Colonic mucosa (tissue), 4 donors: ENCODE results near the gene POGK. TPM values are rescaled to one million over a fixed set of nuclear protein-coding genes. Genes with fewer than 3 reads are reported as not detected.
"Not testable (repeated sequence)": the region's sequence is repeated elsewhere in the genome, so short reads cannot be mapped to it uniquely, and the experiment has no call there.

ENCODE experiments used
- DNase-seq: peaks from one replicate; pipeline ENCODE4 v3.0.0-alpha.2; 2020
- H3K27ac ChIP-seq: fragments of 200-600 bp; one replicate; pipeline ENCODE4 v1.8.0; 2021
- H3K27me3 ChIP-seq: fragments of 200-600 bp; one replicate; pipeline ENCODE4 v1.8.0; 2021
- H3K36me3 ChIP-seq: fragments of 200-600 bp; one replicate; pipeline ENCODE4 v1.8.0; 2021
- H3K4me1 ChIP-seq: fragments of 200-600 bp; one replicate; pipeline ENCODE4 v1.8.0; 2021; ENCODE audit warnings: mild to moderate bottlenecking
- H3K4me3 ChIP-seq: fragments of 200-600 bp; one replicate; pipeline ENCODE4 v1.8.0; 2021
- H3K9ac ChIP-seq, 2 donors: one replicate each; pipeline ENCODE4 v1.7.0; 2013; ENCODE audit warnings: control low read depth in 2 of 2, low read depth in 2 of 2, low read length in 2 of 2
- H3K9me3 ChIP-seq: fragments of 200-600 bp; one replicate; pipeline ENCODE4 v1.8.0; 2021
- CTCF ChIP-seq: fragments of 200-600 bp; IDR thresholded peaks from one replicate; pipeline ENCODE4 v1.8.0; 2022; ENCODE audit warnings: antibody characterized with exemption, mild to moderate bottlenecking
- intact Hi-C: fragments of 100-400 bp; cut with DNase I; formaldehyde crosslinking; loops from one replicate; pipeline ENCODE4 v1.14.1; 2022
- total RNA-seq, 2 donors: library from RNA; stranded (reverse); fragmentation: NEBNext Ultra II Directional in 1 of 2; extraction: Animal tissue kit (Norgen Biotek cat#: 25700) in 1 of 2; gene quantifications; one replicate each; pipeline ENCODE4 v1.2.1, GENCODE V29; 2021
- donor health status: healthy.
- donor health status: DM: no; HTN: no; CAD: no.
- donor health status: DM: no; HTN: no; CAD: no.

POGK gene
- total RNA-seq, 2 donors from 2014 or later, result 31.4 to 34.9 TPM

DNA sequence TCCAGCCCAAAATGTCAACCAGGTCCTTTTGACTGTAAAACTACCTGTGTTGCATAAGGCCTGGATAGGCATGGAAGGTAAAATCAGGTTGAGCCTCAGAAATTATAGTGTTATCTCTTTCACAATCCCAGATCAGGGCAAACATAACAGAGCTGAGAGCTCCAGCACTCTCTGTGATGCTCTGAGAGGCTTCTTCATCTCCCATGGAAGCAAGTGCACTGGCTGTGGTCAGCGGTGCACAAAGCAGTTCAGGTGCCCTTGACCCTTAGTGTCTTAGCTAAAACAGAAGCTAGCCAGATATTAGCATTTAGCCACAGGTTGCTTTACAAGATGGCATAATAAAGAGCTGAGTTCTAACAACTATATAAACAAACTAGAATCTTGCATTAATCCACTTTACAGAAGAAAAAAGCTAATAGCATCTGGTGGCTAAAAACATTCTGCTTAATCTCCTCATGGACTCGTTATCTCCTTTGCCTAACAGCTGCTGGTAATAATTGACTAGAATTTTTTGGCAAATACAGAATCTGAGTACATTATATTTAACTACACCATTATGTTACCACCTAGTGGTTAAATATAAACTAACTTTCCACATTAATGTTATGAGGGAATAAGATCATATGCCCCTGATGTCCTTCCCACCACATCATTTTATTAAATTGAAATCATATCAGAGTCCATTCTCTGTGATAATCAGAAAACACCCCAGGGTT lies 25.6 kb upstream of the POGK start:
- TF ChIP-seq CTCF, result no peak
- Histone ChIP-seq H3K9me3 (no peaks in the 10 kb centered on the region), H3K36me3 (no peaks in the 10 kb centered on the region), H3K27ac (no peak overlapping the region), H3K9ac (no peak overlapping the region), H3K4me1 (no peaks in the 10 kb centered on the region), H3K4me3 (no peak overlapping the region), H3K27me3 (no peaks in the 10 kb centered on the region)
- no peak for DNase-seq
- intact Hi-C loops, result no loop called here

DNA sequence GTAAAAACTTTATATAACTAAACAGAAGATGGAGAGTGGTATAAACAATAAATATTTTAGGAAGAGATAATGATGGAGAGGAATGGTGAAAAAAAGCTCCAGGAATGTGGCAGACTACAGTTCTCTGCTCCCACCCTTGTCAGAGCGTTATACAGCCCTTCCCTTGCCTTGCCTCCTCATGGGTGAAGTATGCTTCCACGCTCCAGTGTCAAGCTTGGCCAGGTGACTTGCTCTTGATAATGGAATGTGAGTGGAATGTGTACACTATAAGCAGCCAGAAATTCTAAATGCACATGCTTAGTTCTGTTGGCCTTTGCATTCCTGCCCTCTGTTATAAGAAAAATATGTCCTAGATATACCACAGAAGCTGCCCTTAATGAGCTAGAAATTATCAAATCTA lies 24.7 kb upstream of the POGK start:
- no peak for TF ChIP-seq CTCF
- no peaks in the 10 kb centered on the region for H3K4me1 ChIP-seq
- DNase-seq, result no peak
- H3K9me3 ChIP-seq, result no peaks in the 10 kb centered on the region
- H3K4me3 ChIP-seq, result no peak overlapping the region
- H3K27ac ChIP-seq, result no peak overlapping the region
- intact Hi-C loops, result no loop called here
- no peak overlapping the region for H3K9ac ChIP-seq
- no peaks in the 10 kb centered on the region for H3K27me3 ChIP-seq
- no peaks in the 10 kb centered on the region for H3K36me3 ChIP-seq

GRCh38 chr1:166819974-166820373 lies 19.3 kb upstream of the POGK start:
- TF ChIP-seq CTCF, result no peak
- H3K27ac ChIP-seq, result no peak overlapping the region
- no peaks in the 10 kb centered on the region for H3K27me3 ChIP-seq
- H3K9ac ChIP-seq, result no peak overlapping the region
- no peaks in the 10 kb centered on the region for H3K4me1 ChIP-seq
- H3K9me3 ChIP-seq, result no peaks in the 10 kb centered on the region
- no peaks in the 10 kb centered on the region for H3K36me3 ChIP-seq
- DNase-seq, result no peak
- intact Hi-C loops, result no loop called here
- no peak overlapping the region for H3K4me3 ChIP-seq

GRCh38 chr1:166822385-166822784 lies 16.9 kb upstream of the POGK start:
- Histone ChIP-seq H3K9ac (no peak overlapping the region), H3K27me3 (no peaks in the 10 kb centered on the region), H3K27ac (no peak overlapping the region), H3K9me3 (no peaks in the 10 kb centered on the region), H3K4me1 (no peaks in the 10 kb centered on the region), H3K36me3 (no peaks in the 10 kb centered on the region), H3K4me3 (no peak overlapping the region)
- intact Hi-C loops, result no loop called here
- no peak for DNase-seq
- no peak for TF ChIP-seq CTCF

DNA sequence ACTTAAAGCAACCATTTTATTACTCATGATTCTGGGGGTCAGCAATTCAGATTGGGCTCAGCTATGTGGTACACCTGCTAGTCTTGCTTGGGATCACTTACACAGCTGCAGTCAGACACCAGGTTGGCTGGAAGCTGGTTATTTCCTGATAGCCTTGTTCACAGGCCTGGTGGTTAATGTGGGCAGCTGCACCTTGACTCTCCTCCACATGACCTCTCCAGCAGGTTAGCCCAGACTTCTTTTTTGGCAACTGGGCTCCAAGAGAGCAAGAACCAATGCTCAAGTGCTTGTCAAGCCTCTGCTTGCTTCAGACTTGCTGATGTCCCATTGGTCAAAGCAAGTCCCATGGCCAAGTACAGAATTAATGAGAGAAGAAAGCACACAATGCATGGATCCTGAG lies 11.8 kb upstream of the POGK start:
- Histone ChIP-seq H3K27ac (no peak overlapping the region), H3K27me3 (no peaks in the 10 kb centered on the region), H3K4me1 (no peaks in the 10 kb centered on the region), H3K36me3 (no peaks in the 10 kb centered on the region), H3K4me3 (no peak overlapping the region), H3K9ac (no peak overlapping the region), H3K9me3 (no peaks in the 10 kb centered on the region)
- intact Hi-C loops, result no loop called here
- TF ChIP-seq CTCF, result no peak
- DNase-seq, result no peak

DNA sequence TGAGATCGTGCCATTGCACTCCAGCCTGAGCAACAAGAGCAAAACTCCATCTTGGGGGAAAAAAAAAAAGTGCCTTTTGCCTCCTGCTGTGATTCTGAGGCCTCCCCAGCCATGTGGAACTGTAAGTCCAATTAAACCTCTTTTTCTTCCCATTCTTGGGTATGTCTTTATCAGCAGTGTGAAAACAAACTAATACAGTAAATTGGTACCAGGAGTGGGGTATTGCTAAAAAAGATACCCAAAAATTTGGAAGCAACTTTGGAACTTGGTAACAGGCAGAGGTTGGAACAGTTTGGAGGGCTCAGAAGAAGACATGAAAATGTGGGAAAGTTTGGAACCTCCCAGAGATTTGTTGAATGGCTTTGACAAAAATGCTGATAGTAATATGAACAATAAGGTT lies 9.5 kb upstream of the POGK start:
- H3K36me3 ChIP-seq, H3K4me3 ChIP-seq, intact Hi-C loops, H3K4me1 ChIP-seq, DNase-seq, H3K27me3 ChIP-seq, H3K27ac ChIP-seq, H3K9ac ChIP-seq, H3K9me3 ChIP-seq: not testable (repeated sequence)
